HEK293 (cell line): ENCODE measurements around the gene RASGEF1B.

Source experiments
- CTCF ChIA-PET: fragments of 350-600 bp; formaldehyde crosslinking; extraction: SDS; loops from one replicate; lab custom pipeline; 2021; ENCODE audit warnings: antibody characterized with exemption; lab: Yijun Ruan, JAX
- POLR2A ChIA-PET: fragments of 300-600 bp; formaldehyde crosslinking; extraction: SDS; loops from one replicate; lab custom pipeline; 2020; ENCODE audit warnings: antibody characterized with exemption, inconsistent platforms; lab: Yijun Ruan, JAX
- H3K27ac ChIP-seq: fragments of 200-500 bp; sonication (Bioruptor generic); 2 replicates; pipeline ENCODE4 v1.5.1; 2014; ENCODE audit warnings: low read depth, low read length, control low read depth, inconsistent platforms; ENCODE audit errors: extremely low read depth
- H3K36me3 ChIP-seq, 2 experiments: fragments of 200-500 bp in 1 of 2; sonication (Bioruptor generic) in 1 of 2; 1 replicate in 1 of 2; 2 replicates in 1 of 2; pipeline ENCODE4 v1.5.1; 2014 to 2017; ENCODE audit warnings: inconsistent platforms in 2 of 2, low read length in 2 of 2; ENCODE audit not compliant: control insufficient read depth in 2 of 2, insufficient read depth in 1 of 2
- H3K4me1 ChIP-seq: fragments of 200-500 bp; sonication (Bioruptor generic); 2 replicates; pipeline ENCODE4 v1.5.1; 2014; ENCODE audit warnings: mild to moderate bottlenecking, low read length, inconsistent platforms; ENCODE audit not compliant: control insufficient read depth, insufficient read depth
- H3K4me3 ChIP-seq: 2 replicates; pipeline ENCODE4 v1.5.1; 2011; ENCODE audit warnings: low read depth, mild to moderate bottlenecking, control low read depth, low read length, moderate library complexity
- H3K9me3 ChIP-seq: fragments of 200-500 bp; sonication (Bioruptor generic); 2 replicates; pipeline ENCODE4 v1.5.1; 2014; ENCODE audit warnings: low read depth, low read length, inconsistent platforms; ENCODE audit not compliant: control insufficient read depth, insufficient read depth
- REPIN1 ChIP-seq: fragments of 450-650 bp; formaldehyde crosslinking; IDR thresholded peaks from 2 replicates; pipeline ENCODE4 v1.5.1; 2017; ENCODE audit warnings: missing biosample characterization, missing genetic modification characterization, low read depth
- SP2 ChIP-seq: fragments of 450-650 bp; formaldehyde crosslinking; IDR thresholded peaks from 2 replicates; pipeline ENCODE4 v1.5.1; 2016; ENCODE audit warnings: missing biosample characterization, missing genetic modification characterization
- YY2 ChIP-seq: fragments of 450-650 bp; formaldehyde crosslinking; IDR thresholded peaks from 2 replicates; pipeline ENCODE4 v1.5.1; 2016; ENCODE audit warnings: missing biosample characterization, missing genetic modification characterization
- ZEB2 ChIP-seq: fragments of 450-650 bp; formaldehyde crosslinking; IDR thresholded peaks from 2 replicates; pipeline ENCODE4 v1.5.1; 2016; ENCODE audit warnings: missing biosample characterization, missing genetic modification characterization
- ZNF112 ChIP-seq: fragments of 450-650 bp; formaldehyde crosslinking; IDR thresholded peaks from 2 replicates; pipeline ENCODE4 v1.5.0; 2017; ENCODE audit warnings: missing biosample characterization, missing genetic modification characterization
- ZNF2 ChIP-seq: fragments of 450-650 bp; formaldehyde crosslinking; IDR thresholded peaks from 2 replicates; pipeline ENCODE4 v1.5.1; 2016; ENCODE audit warnings: missing biosample characterization, missing genetic modification characterization
- ZNF239 ChIP-seq: fragments of 450-650 bp; formaldehyde crosslinking; IDR thresholded peaks from 2 replicates; pipeline ENCODE4 v1.5.1; 2016; ENCODE audit warnings: missing biosample characterization, missing genetic modification characterization
- ZNF488 ChIP-seq: fragments of 450-650 bp; formaldehyde crosslinking; IDR thresholded peaks from 2 replicates; pipeline ENCODE4 v1.5.1; 2016; ENCODE audit warnings: missing biosample characterization, missing genetic modification characterization
- ZXDB ChIP-seq: fragments of 450-650 bp; formaldehyde crosslinking; IDR thresholded peaks from 2 replicates; pipeline ENCODE4 v1.5.1; 2016; ENCODE audit warnings: missing biosample characterization, missing genetic modification characterization
- TF ChIP-seq, protein P1 (sequence below): fragments of 450-650 bp; formaldehyde crosslinking; IDR thresholded peaks from 2 replicates; pipeline ENCODE4 v1.5.1; 2016; ENCODE audit warnings: missing biosample characterization, missing genetic modification characterization
- TF ChIP-seq, protein P2 (sequence below): fragments of 450-650 bp; formaldehyde crosslinking; IDR thresholded peaks from 2 replicates; pipeline ENCODE4 v1.5.0; 2017; ENCODE audit warnings: missing biosample characterization, missing genetic modification characterization, borderline replicate concordance
- TF ChIP-seq, protein P3 (sequence below): fragments of 450-650 bp; formaldehyde crosslinking; IDR thresholded peaks from 2 replicates; pipeline ENCODE4 v1.5.1; 2017; ENCODE audit warnings: missing biosample characterization, missing genetic modification characterization

The RASGEF1B gene

DNA sequence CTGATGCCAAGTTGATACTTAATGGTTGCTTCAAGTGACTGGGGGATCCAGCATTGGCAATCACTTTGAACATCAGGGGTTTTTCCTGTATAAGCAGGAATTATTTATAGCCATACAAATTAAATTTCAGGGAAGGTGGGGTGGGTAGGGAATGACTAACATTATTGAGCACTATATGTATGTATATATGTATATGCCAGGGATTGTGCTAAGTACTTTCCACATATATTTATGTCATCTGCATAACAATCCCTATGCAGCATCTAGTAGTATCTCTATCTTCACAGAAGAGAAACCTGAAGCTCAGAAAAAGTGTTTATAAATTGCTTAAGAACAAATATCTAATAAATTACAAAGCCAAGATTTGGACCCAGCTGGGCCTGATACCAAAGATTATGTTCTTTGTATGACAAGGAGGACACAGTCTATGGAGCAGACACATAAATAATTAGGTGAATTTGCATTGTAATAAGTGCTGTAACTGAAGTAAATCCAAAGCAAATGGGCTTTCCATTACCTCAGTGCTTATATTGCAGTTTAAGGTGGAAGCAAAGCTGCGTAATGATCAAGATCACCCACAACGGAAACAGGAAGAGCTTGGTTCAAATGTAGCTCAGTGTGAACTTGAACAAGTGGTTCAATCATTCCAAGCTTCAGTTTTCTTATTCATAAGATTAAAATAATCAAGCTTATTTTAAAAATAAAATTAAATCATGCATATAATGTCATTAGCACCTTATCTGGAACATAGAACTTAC lies 18.9 kb upstream of the RASGEF1B start (continued):
- TF ChIP-seq REPIN1 (tag by site-specific recombination) (no peak), ZNF2 (no peak), ZNF112 (tag by site-specific recombination) (no peak), YY2 (tag by site-specific recombination) (no peak)
- TF ChIP-seq, protein P1, sequence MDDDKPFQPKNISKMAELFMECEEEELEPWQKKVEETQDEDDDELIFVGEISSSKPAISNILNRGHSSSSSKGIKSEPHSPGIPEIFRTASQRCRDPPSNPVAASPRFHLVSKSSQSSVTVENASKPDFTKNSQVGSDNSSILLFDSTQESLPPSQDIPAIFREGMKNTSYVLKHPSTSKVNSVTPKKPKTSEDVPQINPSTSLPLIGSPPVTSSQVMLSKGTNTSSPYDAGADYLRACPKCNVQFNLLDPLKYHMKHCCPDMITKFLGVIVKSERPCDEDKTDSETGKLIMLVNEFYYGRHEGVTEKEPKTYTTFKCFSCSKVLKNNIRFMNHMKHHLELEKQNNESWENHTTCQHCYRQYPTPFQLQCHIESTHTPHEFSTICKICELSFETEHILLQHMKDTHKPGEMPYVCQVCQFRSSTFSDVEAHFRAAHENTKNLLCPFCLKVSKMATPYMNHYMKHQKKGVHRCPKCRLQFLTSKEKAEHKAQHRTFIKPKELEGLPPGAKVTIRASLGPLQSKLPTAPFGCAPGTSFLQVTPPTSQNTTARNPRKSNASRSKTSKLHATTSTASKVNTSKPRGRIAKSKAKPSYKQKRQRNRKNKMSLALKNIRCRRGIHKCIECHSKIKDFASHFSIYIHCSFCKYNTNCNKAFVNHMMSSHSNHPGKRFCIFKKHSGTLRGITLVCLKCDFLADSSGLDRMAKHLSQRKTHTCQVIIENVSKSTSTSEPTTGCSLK: no peak

GRCh38 chr4:81486502-81486901 lies 14.8 kb upstream of the RASGEF1B start:
- no peaks in the 10 kb centered on the region for H3K36me3 ChIP-seq
- ChIA-PET POLR2A (no interaction called here), CTCF (no interaction called here)
- H3K27ac ChIP-seq: no peak overlapping the region
- no peak for TF ChIP-seq ZEB2 (tag by site-specific recombination)
- TF ChIP-seq SP2 (tag by site-specific recombination): no peak
- no peaks in the 10 kb centered on the region for H3K9me3 ChIP-seq
- no peaks in the 10 kb centered on the region for H3K4me1 ChIP-seq
- no peak overlapping the region for H3K4me3 ChIP-seq

GRCh38 chr4:81485310-81485980 lies 13.7 kb upstream of the RASGEF1B start:
- H3K27ac ChIP-seq: no peak overlapping the region
- CTCF ChIA-PET: no interaction called here

GRCh38 chr4:81482326-81482725 lies 10.6 kb upstream of the RASGEF1B start:
- no peak for TF ChIP-seq ZNF488 (tag by site-specific recombination)
- no peak overlapping the region for H3K27ac ChIP-seq
- ChIA-PET POLR2A (no interaction called here), CTCF (no interaction called here)
- no peak overlapping the region for H3K4me3 ChIP-seq
- H3K9me3 ChIP-seq: no peaks in the 10 kb centered on the region
- no peaks in the 10 kb centered on the region for H3K36me3 ChIP-seq
- H3K4me1 ChIP-seq: no peaks in the 10 kb centered on the region

More at GRCh38 chr4:81485310-81485980, 13.7 kb upstream of the RASGEF1B start:
- TF ChIP-seq ZXDB: no peak
- TF ChIP-seq, protein P2, sequence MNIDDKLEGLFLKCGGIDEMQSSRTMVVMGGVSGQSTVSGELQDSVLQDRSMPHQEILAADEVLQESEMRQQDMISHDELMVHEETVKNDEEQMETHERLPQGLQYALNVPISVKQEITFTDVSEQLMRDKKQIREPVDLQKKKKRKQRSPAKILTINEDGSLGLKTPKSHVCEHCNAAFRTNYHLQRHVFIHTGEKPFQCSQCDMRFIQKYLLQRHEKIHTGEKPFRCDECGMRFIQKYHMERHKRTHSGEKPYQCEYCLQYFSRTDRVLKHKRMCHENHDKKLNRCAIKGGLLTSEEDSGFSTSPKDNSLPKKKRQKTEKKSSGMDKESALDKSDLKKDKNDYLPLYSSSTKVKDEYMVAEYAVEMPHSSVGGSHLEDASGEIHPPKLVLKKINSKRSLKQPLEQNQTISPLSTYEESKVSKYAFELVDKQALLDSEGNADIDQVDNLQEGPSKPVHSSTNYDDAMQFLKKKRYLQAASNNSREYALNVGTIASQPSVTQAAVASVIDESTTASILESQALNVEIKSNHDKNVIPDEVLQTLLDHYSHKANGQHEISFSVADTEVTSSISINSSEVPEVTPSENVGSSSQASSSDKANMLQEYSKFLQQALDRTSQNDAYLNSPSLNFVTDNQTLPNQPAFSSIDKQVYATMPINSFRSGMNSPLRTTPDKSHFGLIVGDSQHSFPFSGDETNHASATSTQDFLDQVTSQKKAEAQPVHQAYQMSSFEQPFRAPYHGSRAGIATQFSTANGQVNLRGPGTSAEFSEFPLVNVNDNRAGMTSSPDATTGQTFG: no peak
- TF ChIP-seq, protein P3, sequence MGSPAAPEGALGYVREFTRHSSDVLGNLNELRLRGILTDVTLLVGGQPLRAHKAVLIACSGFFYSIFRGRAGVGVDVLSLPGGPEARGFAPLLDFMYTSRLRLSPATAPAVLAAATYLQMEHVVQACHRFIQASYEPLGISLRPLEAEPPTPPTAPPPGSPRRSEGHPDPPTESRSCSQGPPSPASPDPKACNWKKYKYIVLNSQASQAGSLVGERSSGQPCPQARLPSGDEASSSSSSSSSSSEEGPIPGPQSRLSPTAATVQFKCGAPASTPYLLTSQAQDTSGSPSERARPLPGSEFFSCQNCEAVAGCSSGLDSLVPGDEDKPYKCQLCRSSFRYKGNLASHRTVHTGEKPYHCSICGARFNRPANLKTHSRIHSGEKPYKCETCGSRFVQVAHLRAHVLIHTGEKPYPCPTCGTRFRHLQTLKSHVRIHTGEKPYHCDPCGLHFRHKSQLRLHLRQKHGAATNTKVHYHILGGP (tag by site-specific recombination): no peak
- no peak for TF ChIP-seq ZNF239 (tag by site-specific recombination)
- H3K4me1 ChIP-seq: no peaks in the 10 kb centered on the region
- no peaks in the 10 kb centered on the region for H3K9me3 ChIP-seq
- H3K4me3 ChIP-seq: no peak overlapping the region
- POLR2A ChIA-PET: no interaction called here
- no peaks in the 10 kb centered on the region for H3K36me3 ChIP-seq
